Stomach (tissue), 4 donors: ENCODE measurements around the gene IRF7.

Experiments
- EP300 ChIP-seq: sonication (generic); formaldehyde crosslinking; IDR thresholded peaks from one replicate; pipeline ENCODE4 v1.6.1; 2017; ENCODE audit warnings: antibody characterized with exemption
- POLR2A ChIP-seq, 4 donors: fragments of 450-650 bp; IDR thresholded peaks; one replicate each; pipeline ENCODE4 v1.6.1; 2016; ENCODE audit warnings: antibody characterized with exemption in 4 of 4, control low read depth in 2 of 4, mild to moderate bottlenecking in 1 of 4, moderate library complexity in 1 of 4
- POLR2AphosphoS5 ChIP-seq, 3 donors: sonication (generic); formaldehyde crosslinking; IDR thresholded peaks; one replicate each; pipeline ENCODE4 v1.6.1; 2016; ENCODE audit warnings: antibody characterized with exemption in 3 of 3
- TF ChIP-seq, protein P1 (sequence below), 7 experiments: fragments of 450-650 bp in 4 of 7; fragments of 200-600 bp in 3 of 7; sonication (generic) in 3 of 7; IDR thresholded peaks; one replicate each; pipeline ENCODE4 v1.5.1; 2016 to 2019; ENCODE audit warnings: antibody characterized with exemption in 7 of 7, control low read depth in 2 of 7, mild to moderate bottlenecking in 1 of 7

DNA sequence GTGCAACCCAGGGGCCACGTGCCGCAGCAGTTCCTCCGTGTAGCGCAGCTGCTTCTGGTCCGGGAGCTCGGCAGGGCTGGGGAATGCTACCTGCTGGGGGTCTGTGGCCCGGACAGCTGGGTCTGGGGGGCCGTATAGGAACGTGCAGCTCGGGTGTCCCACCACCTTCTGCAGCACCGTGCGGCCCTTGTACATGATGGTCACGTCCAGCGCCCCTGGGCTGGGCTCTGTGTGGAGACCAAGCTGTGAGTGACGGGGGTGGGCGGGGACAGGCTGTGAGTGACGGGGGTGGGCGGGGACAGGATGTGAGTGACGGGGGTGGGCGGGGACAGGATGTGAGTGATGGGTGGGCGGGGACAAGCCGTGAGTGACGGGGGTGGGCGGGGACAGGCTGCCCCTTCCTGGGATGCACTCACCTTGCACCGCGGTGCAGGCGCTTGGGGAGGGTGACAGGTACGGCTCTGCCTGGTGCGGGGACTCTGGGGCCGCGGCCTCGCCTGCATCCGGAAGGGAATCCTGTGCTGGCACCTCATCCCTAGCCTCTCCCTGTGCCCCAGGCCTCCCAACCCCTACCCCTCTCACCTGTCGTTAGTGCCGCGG, 2.3 kb downstream of the IRF7 start:
- TF ChIP-seq, protein P1, sequence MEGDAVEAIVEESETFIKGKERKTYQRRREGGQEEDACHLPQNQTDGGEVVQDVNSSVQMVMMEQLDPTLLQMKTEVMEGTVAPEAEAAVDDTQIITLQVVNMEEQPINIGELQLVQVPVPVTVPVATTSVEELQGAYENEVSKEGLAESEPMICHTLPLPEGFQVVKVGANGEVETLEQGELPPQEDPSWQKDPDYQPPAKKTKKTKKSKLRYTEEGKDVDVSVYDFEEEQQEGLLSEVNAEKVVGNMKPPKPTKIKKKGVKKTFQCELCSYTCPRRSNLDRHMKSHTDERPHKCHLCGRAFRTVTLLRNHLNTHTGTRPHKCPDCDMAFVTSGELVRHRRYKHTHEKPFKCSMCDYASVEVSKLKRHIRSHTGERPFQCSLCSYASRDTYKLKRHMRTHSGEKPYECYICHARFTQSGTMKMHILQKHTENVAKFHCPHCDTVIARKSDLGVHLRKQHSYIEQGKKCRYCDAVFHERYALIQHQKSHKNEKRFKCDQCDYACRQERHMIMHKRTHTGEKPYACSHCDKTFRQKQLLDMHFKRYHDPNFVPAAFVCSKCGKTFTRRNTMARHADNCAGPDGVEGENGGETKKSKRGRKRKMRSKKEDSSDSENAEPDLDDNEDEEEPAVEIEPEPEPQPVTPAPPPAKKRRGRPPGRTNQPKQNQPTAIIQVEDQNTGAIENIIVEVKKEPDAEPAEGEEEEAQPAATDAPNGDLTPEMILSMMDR (IDR thresholded peaks at IDR 0.05) = no peak
- no peak for TF ChIP-seq POLR2AphosphoS5 (IDR thresholded peaks at IDR 0.05)
- TF ChIP-seq POLR2A (IDR thresholded peaks at IDR 0.05) = no peak
- TF ChIP-seq EP300 = no peak
